Activated naive CD4-positive, alpha-beta T cell treated with anti-CD3 and anti-CD28 coated beads, Interleukin-2, amount 10 ng/mL, durations not matched to agents 7 days and 5 days (primary cell): ENCODE measurements around the gene RAD21L1.

Experiments
- CTCF ChIA-PET: fragments of 350-600 bp; sonication (Branson Sonifier 250); formaldehyde crosslinking; loops from one replicate; lab custom pipeline; 2021; ENCODE audit warnings: antibody characterized with exemption; lab: Charles Lee
- DNase-seq: peaks from one replicate; pipeline ENCODE4 v3.0.0-alpha.2; 2020
- H3K27ac Mint-ChIP-seq: one replicate; pipeline ENCODE4 v1.8.0; 2021; ENCODE audit warnings: mild to moderate bottlenecking, moderate library complexity, mixed read lengths
- H3K27me3 Mint-ChIP-seq: one replicate; pipeline ENCODE4 v1.8.0; 2021; ENCODE audit warnings: mild to moderate bottlenecking, mixed read lengths
- H3K36me3 Mint-ChIP-seq: one replicate; pipeline ENCODE4 v1.8.0; 2021; ENCODE audit warnings: mixed read lengths
- H3K4me1 Mint-ChIP-seq: one replicate; pipeline ENCODE4 v1.8.0; 2021; ENCODE audit warnings: mixed read lengths
- H3K4me3 Mint-ChIP-seq: one replicate; pipeline ENCODE4 v1.8.0; 2021; ENCODE audit warnings: mild to moderate bottlenecking, moderate library complexity, mixed read lengths
- H3K9me3 Mint-ChIP-seq: one replicate; pipeline ENCODE4 v1.8.0; 2021; ENCODE audit warnings: mixed read lengths

Gene RAD21L1

DNA sequence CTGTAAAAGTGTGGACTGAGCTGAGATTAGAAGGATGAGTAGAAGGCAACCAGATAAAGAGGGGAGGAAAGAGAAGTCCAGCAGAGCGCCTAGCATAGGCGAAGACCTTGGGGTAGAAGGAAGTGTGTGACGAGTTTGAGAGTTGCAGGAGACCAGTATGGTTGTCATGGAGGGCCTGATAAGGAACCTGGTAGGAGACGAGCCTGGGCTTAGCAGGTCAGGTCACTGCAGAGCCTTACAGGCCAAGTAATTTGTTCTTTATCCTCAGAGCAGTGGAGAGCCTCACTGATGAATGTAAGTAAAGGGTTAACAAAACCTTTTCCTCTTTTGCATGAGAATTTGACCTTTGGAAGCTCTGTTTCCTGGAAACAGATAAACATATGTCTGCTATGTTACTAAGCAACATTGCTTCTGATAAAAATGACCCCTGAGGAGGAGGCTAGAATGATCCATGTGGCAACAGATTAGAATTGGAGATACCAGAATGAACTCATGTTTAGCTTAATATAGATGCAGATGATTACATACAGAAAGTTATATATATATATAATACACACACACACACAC lies 38.2 kb upstream of the RAD21L1 start:
- Mint-ChIP-seq H3K4me3 (no peak overlapping the region), H3K9me3 (no peaks in the 10 kb centered on the region), H3K27ac (no peak overlapping the region), H3K36me3 (no peaks in the 10 kb centered on the region), H3K27me3 (peaks cover 42% of the 10 kb centered on the region), H3K4me1 (peaks cover 11% of the 10 kb centered on the region)
- no peak for DNase-seq
- CTCF ChIA-PET: interaction anchor here (0.7 to 3.3 kb wide), 5 partner anchors 10 to 80 kb away, joined by 3 to 14 read pairs (median 3); no protein-coding TSS in a partner anchor

DNA sequence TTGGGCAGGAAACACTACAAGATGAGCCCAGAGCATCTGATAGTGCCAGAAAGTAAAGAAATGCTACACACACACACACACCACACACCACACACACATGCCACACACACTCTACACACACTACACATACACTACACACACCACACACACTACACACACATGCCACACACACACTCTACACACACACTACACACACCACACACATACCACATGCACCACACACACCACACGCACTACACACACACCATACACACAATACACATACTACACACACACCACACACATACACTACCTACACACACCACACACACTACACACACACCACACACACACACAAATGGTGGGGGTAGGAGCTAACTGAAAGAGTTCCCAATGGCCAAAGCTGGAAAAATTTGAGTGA lies 37.5 kb upstream of the RAD21L1 start:
- H3K27me3 Mint-ChIP-seq: peaks cover 35% of the 10 kb centered on the region
- H3K36me3 Mint-ChIP-seq: no peaks in the 10 kb centered on the region
- no peak overlapping the region for H3K4me3 Mint-ChIP-seq
- DNase-seq: no peak
- peaks cover 11% of the 10 kb centered on the region for H3K4me1 Mint-ChIP-seq
- CTCF ChIA-PET: interaction anchor here (2.4 to 3.3 kb wide), 2 partner anchors 11 to 80 kb away, joined by 11 to 14 read pairs; no protein-coding TSS in a partner anchor
- no peaks in the 10 kb centered on the region for H3K9me3 Mint-ChIP-seq
- H3K27ac Mint-ChIP-seq: no peak overlapping the region

DNA sequence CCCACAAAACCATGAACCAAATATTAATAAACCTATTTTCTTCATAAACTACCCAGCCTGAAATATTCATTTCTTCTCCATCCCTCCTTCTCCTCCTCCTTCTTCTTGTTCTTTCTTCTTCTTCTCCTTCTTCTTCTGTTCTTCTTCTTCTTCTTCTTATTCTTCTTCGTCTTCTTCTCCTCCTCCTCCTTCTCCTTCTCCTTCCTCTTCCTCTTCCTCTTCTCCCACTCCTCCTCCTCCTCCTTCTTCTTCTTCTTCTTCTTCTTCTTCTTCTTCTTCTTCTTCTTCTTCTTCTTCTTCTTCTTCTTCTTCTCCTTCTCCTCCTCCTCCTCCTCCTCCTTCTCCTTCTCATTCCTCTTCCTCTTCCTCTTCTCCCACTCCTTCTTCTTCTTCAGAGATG lies 36.0 kb upstream of the RAD21L1 start:
- CTCF ChIA-PET: interaction anchor here (0.6 kb wide), 1 partner anchor 72 kb away, joined by 3 read pairs; no protein-coding TSS in a partner anchor
- no peak for DNase-seq
- Mint-ChIP-seq H3K27me3 (peaks cover 20% of the 10 kb centered on the region), H3K36me3 (no peaks in the 10 kb centered on the region), H3K9me3 (no peaks in the 10 kb centered on the region), H3K4me3 (no peak overlapping the region), H3K27ac (no peak overlapping the region), H3K4me1 (peaks cover 5% of the 10 kb centered on the region)

DNA sequence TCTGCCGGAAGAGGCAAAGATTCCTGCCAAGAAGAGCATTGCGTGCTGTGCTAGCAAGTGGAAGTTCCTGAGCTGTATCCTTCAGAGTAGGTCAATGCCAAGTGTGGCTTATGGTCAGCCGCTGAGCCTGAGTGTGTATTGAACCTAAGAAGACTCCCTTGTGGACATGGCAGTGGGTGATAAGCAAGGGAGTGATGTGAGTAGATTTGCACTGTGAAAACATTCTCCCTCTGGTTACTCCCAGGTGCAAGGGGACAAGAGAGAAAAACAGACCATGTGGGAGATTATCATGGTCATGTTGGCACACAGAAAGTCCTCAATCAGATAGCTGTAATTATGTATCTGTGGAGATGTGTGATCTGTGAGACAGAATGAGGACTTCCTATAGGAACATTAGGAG lies 35.0 kb upstream of the RAD21L1 start:
- Mint-ChIP-seq H3K4me3 (no peak overlapping the region), H3K9me3 (no peaks in the 10 kb centered on the region), H3K36me3 (no peaks in the 10 kb centered on the region), H3K27me3 (peaks cover 24% of the 10 kb centered on the region), H3K4me1 (peaks cover 4% of the 10 kb centered on the region), H3K27ac (no peak overlapping the region)
- DNase-seq: no peak
- CTCF ChIA-PET: no interaction called here

GRCh38 chr20:1191299-1191698 lies 34.5 kb upstream of the RAD21L1 start:
- no peak overlapping the region for H3K4me3 Mint-ChIP-seq
- no peak for DNase-seq
- no peaks in the 10 kb centered on the region for H3K36me3 Mint-ChIP-seq
- no peak overlapping the region for H3K27ac Mint-ChIP-seq
- H3K27me3 Mint-ChIP-seq: peaks cover 28% of the 10 kb centered on the region
- CTCF ChIA-PET: no interaction called here
- H3K9me3 Mint-ChIP-seq: no peaks in the 10 kb centered on the region
- no peaks in the 10 kb centered on the region for H3K4me1 Mint-ChIP-seq

GRCh38 chr20:1195226-1195625 lies 30.6 kb upstream of the RAD21L1 start:
- H3K27me3 Mint-ChIP-seq: peaks cover 14% of the 10 kb centered on the region
- H3K27ac Mint-ChIP-seq: no peak overlapping the region
- no peaks in the 10 kb centered on the region for H3K36me3 Mint-ChIP-seq
- CTCF ChIA-PET: no interaction called here
- H3K4me3 Mint-ChIP-seq: no peak overlapping the region
- DNase-seq: no peak
- H3K9me3 Mint-ChIP-seq: no peaks in the 10 kb centered on the region
- H3K4me1 Mint-ChIP-seq: peaks cover 5% of the 10 kb centered on the region

DNA sequence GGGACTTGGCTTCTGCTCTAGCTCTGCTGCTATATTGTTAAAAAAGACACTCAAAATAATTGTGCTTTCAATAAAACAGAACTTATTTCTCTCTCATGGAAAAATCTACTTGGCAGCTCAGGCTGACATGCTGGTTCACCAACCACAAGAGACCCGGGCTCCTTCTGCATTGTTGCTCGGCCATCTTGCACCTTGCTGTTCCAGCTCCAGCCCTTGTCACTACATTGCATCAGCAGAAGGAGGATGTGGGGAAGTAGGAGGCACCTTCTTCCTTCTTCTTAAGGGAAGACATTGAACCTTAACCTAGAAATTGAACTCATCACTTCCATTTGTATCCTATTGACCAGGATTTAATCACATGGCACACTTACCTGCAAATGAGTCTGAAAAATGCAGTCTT lies 29.2 kb upstream of the RAD21L1 start:
- H3K36me3 Mint-ChIP-seq: no peaks in the 10 kb centered on the region
- no peak for DNase-seq
- no peaks in the 10 kb centered on the region for H3K9me3 Mint-ChIP-seq
- H3K27ac Mint-ChIP-seq: no peak overlapping the region
- CTCF ChIA-PET: no interaction called here
- peaks cover 8% of the 10 kb centered on the region for H3K4me1 Mint-ChIP-seq
- H3K4me3 Mint-ChIP-seq: no peak overlapping the region
- peaks cover 8% of the 10 kb centered on the region for H3K27me3 Mint-ChIP-seq

DNA sequence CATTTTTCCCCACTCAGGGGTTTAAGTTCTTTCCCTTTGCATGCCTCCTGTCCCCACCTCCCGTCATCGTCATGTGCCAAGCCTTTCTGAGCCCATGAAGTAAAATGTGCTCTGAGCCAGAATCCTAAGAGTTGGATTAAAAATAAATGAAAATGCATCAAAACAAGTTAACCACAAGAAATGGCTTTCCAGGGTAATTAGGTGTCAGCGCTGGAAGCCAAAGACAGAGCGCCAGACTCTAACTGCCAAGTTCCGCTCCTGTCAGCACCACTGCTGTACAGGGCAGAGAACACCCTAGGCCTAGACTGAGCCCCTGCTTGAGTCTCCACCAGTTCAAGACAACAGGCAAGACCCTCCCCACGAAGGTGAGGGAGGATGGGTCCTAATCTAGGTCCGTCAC lies 28.0 kb upstream of the RAD21L1 start:
- H3K27me3 Mint-ChIP-seq: peaks cover 8% of the 10 kb centered on the region
- no peaks in the 10 kb centered on the region for H3K36me3 Mint-ChIP-seq
- H3K9me3 Mint-ChIP-seq: no peaks in the 10 kb centered on the region
- H3K4me1 Mint-ChIP-seq: peaks cover 8% of the 10 kb centered on the region
- H3K27ac Mint-ChIP-seq: no peak overlapping the region
- CTCF ChIA-PET: no interaction called here
- no peak for DNase-seq
- H3K4me3 Mint-ChIP-seq: no peak overlapping the region

DNA sequence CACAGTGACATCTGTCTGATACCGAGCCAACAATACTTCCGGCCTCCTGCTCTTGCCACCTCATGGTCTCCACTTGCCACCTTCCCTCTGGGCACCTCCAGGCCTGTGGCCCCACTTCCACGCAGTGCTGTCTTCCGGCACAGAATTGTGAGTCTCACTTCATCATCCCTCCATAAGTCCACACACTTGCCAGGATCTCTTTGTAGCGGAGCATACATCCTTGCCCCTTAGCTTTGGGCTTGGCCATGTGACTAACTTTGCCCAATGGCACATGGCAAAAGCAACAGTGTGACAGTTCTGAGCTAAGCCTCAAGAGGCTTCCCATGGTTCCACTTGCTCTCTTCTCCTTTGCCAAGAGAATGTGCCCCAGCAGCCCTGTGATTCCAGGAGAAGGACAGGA lies 27.1 kb upstream of the RAD21L1 start:
- no peak for DNase-seq
- H3K4me1 Mint-ChIP-seq: peaks cover 8% of the 10 kb centered on the region
- CTCF ChIA-PET: interaction anchor here (1.1 to 2.2 kb wide), 3 partner anchors 12 to 85 kb away, joined by 3 to 12 read pairs (median 11); no protein-coding TSS in a partner anchor
- no peaks in the 10 kb centered on the region for H3K36me3 Mint-ChIP-seq
- no peaks in the 10 kb centered on the region for H3K9me3 Mint-ChIP-seq
- H3K27ac Mint-ChIP-seq: no peak overlapping the region
- no peak overlapping the region for H3K4me3 Mint-ChIP-seq
- peaks cover 8% of the 10 kb centered on the region for H3K27me3 Mint-ChIP-seq

- CTCF ChIA-PET: interaction anchor here (0.9 to 2.2 kb wide), 4 partner anchors 12 to 243 kb away, joined by 3 to 12 read pairs (median 7); no protein-coding TSS in a partner anchor
- Mint-ChIP-seq H3K27me3 (peaks cover 13% of the 10 kb centered on the region), H3K36me3 (no peaks in the 10 kb centered on the region), H3K27ac (no peak overlapping the region), H3K4me1 (peaks cover 8% of the 10 kb centered on the region), H3K4me3 (no peak overlapping the region), H3K9me3 (no peaks in the 10 kb centered on the region)
- DNase-seq: no peak
These were observed 26.5 kb upstream of the RAD21L1 start for GRCh38 chr20:1199212-1199873.

- Mint-ChIP-seq H3K27me3 (peaks cover 16% of the 10 kb centered on the region), H3K36me3 (no peaks in the 10 kb centered on the region), H3K4me3 (no peak overlapping the region), H3K27ac (peak overlapping the region; percentile 16), H3K9me3 (no peaks in the 10 kb centered on the region), H3K4me1 (peaks cover 8% of the 10 kb centered on the region)
- no peak for DNase-seq
- CTCF ChIA-PET: interaction anchor here (0.9 to 2.2 kb wide), 4 partner anchors 12 to 244 kb away, joined by 3 to 12 read pairs (median 7); no protein-coding TSS in a partner anchor
These were observed 25.9 kb upstream of the RAD21L1 start for GRCh38 chr20:1199964-1200363.

DNA sequence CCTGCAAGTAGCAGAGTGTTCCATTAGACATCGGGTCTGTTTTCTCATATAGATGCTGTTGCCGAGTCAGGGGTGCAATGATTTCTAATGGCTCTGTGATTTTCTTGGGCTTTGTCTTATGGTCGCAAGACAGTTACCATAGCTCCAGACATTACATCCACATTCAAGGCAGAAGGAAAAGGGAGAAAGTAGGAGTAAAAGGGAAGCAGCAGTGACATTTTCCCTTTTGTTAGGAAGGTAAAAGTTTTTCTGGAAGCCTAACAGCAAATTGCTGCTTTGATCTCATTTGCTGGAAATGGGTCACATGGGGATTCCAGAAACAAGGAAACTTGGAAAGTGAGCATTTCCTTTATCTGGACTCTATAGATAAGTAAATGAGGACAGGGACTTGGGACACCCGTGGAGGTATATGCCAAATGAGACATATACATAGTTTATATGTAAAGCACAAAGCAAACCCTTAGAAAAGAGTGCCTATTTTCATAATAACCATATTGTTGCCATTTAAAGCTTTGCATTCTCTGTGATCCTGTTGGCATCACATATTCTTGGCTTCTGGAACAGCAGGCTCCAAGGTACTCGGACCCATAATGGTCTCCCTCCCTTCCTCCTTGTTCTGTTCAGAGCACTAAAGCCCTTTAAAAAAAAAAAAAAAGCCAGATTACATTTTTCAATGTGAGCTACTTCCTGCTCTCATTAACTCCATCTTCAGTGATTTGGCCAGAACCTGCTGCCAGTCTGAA lies 22.9 kb upstream of the RAD21L1 start, which contains the start of gene C20orf202:
C20orf202 (plus strand) TSS at position 693 of the 743 bp plus-strand sequence. CDS start 132 bp downstream, outside the sequence.
- no peaks in the 10 kb centered on the region for H3K36me3 Mint-ChIP-seq
- H3K27ac Mint-ChIP-seq: no peak within 1 kb of the TSS
- H3K9me3 Mint-ChIP-seq: no peaks in the 10 kb centered on the region
- H3K27me3 Mint-ChIP-seq: peaks cover 21% of the 10 kb centered on the region
- CTCF ChIA-PET: interaction anchor here (0.9 kb wide), 1 partner anchor 10 kb away, joined by 3 read pairs; no protein-coding TSS in a partner anchor
- H3K4me1 Mint-ChIP-seq: peaks cover 8% of the 10 kb centered on the region
- H3K4me3 Mint-ChIP-seq: no peak within 1 kb of the TSS
- no peak for DNase-seq

- Mint-ChIP-seq H3K4me1 (peaks cover 8% of the 10 kb centered on the region), H3K27me3 (peaks cover 24% of the 10 kb centered on the region), H3K36me3 (no peaks in the 10 kb centered on the region), H3K9me3 (no peaks in the 10 kb centered on the region), H3K27ac (no peak overlapping the region), H3K4me3 (no peak overlapping the region)
- DNase-seq: no peak
- CTCF ChIA-PET: interaction anchor here (0.9 kb wide), 1 partner anchor 10 kb away, joined by 3 read pairs; no protein-coding TSS in a partner anchor
These were observed 22.2 kb upstream of the RAD21L1 start for GRCh38 chr20:1203630-1204029.

DNA sequence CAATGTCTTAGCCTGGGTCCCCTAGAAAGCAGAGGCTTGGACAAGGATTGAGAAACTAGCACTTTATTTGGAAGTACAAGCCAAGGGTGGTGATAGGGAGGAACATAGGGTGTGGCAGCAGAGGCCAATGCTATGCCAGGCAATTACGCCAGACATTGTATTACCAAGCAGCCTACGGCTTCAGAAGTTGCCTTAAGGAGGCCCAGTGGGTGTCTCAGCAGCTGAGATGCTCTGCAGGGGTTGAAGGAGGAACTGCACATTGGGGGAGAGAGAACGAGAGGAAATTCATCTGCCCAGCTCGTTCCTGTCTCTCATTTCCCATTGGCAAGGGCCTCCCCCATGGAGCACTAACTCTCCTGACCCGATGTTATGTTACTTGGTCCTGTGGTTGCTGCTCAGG lies 21.7 kb upstream of the RAD21L1 start:
- peaks cover 28% of the 10 kb centered on the region for H3K27me3 Mint-ChIP-seq
- H3K4me1 Mint-ChIP-seq: peaks cover 8% of the 10 kb centered on the region
- CTCF ChIA-PET: no interaction called here
- no peak overlapping the region for H3K27ac Mint-ChIP-seq
- no peak for DNase-seq
- no peak overlapping the region for H3K4me3 Mint-ChIP-seq
- no peaks in the 10 kb centered on the region for H3K36me3 Mint-ChIP-seq
- no peaks in the 10 kb centered on the region for H3K9me3 Mint-ChIP-seq
